GM23248 (cell line): ENCODE measurements around the gene SYK. TPM values are rescaled to one million over a fixed set of nuclear protein-coding genes. Genes with fewer than 3 reads are reported as not detected.
A peak's percentile ranks its signal among the peaks of the same experiment; 100 is the strongest.

Experiments used
- DNase-seq: peaks from one replicate; pipeline ENCODE4 v3.0.0-alpha.2; 2015
- H2AFZ ChIP-seq: fragments of 200-600 bp; sonication (generic); 2 replicates; pipeline ENCODE4 v1.6.1; 2016; ENCODE audit warnings: antibody characterized with exemption
- H3F3A ChIP-seq: fragments of 200-600 bp; sonication (generic); 2 replicates; pipeline ENCODE4 v1.6.1; 2016; ENCODE audit warnings: mild to moderate bottlenecking, antibody characterized with exemption, mixed run types; ENCODE audit not compliant: insufficient read depth
- H3K27ac ChIP-seq: fragments of 200-600 bp; sonication (generic); 2 replicates; pipeline ENCODE4 v1.5.1; 2016; ENCODE audit warnings: mild to moderate bottlenecking
- H3K27me3 ChIP-seq: fragments of 200-600 bp; sonication (generic); replicated peaks from 2 replicates; pipeline ENCODE4 v1.6.1; 2016; ENCODE audit warnings: mild to moderate bottlenecking; ENCODE audit not compliant: insufficient read depth
- H3K36me3 ChIP-seq: fragments of 200-600 bp; sonication (generic); 2 replicates; pipeline ENCODE4 v1.6.1; 2016; ENCODE audit warnings: low read depth, mild to moderate bottlenecking
- H3K4me1 ChIP-seq: fragments of 200-600 bp; sonication (generic); 2 replicates; pipeline ENCODE4 v1.6.1; 2016; ENCODE audit warnings: mild to moderate bottlenecking; ENCODE audit not compliant: insufficient read depth
- H3K4me2 ChIP-seq: fragments of 200-600 bp; sonication (generic); one replicate; pipeline ENCODE4 v1.6.1; 2016; ENCODE audit warnings: mild to moderate bottlenecking; ENCODE audit not compliant: unreplicated experiment
- H3K4me3 ChIP-seq: fragments of 200-600 bp; sonication (generic); 2 replicates; pipeline ENCODE4 v1.5.1; 2016; ENCODE audit warnings: mild to moderate bottlenecking
- H3K79me2 ChIP-seq: fragments of 200-600 bp; sonication (generic); 2 replicates; pipeline ENCODE4 v1.6.1; 2016; ENCODE audit warnings: mild to moderate bottlenecking; ENCODE audit not compliant: insufficient read depth
- H3K9ac ChIP-seq: fragments of 200-600 bp; sonication (generic); 2 replicates; pipeline ENCODE4 v1.6.1; 2016; ENCODE audit warnings: mild to moderate bottlenecking
- H3K9me2 ChIP-seq: fragments of 200-600 bp; sonication (generic); 2 replicates; pipeline ENCODE4 v1.6.1; 2016; ENCODE audit warnings: mixed run types, mild to moderate bottlenecking, moderate library complexity; ENCODE audit not compliant: insufficient read depth
- H3K9me3 ChIP-seq: fragments of 200-600 bp; sonication (generic); one replicate; pipeline ENCODE4 v1.6.1; 2017; ENCODE audit warnings: low read depth
- H4K20me1 ChIP-seq: fragments of 200-600 bp; sonication (generic); 2 replicates; pipeline ENCODE4 v1.6.0; 2016; ENCODE audit not compliant: insufficient read depth
- EZH2 ChIP-seq: fragments of 200-600 bp; sonication (generic); IDR thresholded peaks from 2 replicates; pipeline ENCODE4 v1.6.1; 2018; ENCODE audit warnings: antibody characterized with exemption, mild to moderate bottlenecking; ENCODE audit not compliant: insufficient read depth, poor library complexity, severe bottlenecking
- EZH2phosphoT487 ChIP-seq: fragments of 200-600 bp; sonication (generic); IDR thresholded peaks from 2 replicates; pipeline ENCODE4 v1.6.1; 2018; ENCODE audit warnings: antibody characterized with exemption, moderate library complexity, mild to moderate bottlenecking, low read depth; ENCODE audit not compliant: insufficient read depth
- WGBS, 2 experiments: methylation state at CpG; one replicate each; pipeline ENCODE4 v1.1.6; 2015 to 2017; ENCODE audit warnings: low lambda C conversion rate in 2 of 2, low coverage in 1 of 2; ENCODE audit errors: missing lambda C conversion rate in 2 of 2; 5-methylcytosine and 5-hydroxymethylcytosine counted together
- in situ Hi-C: fragments of 300-500 bp; cut with MboI; formaldehyde crosslinking; loops from 2 replicates; pipeline ENCODE4 v1.15.0; 2020
- polyA plus RNA-seq: library from polyadenylated mRNA; unstranded; fragments of >200 nt; fragmentation: Nextera tagmentation; extraction: Ambion mirVana; gene quantifications from 2 replicates; pipeline ENCODE4 v1.2.1, GENCODE V29; 2016
- total RNA-seq: library from RNA; depleted of rRNA; stranded (reverse); fragments of >200 nt; shearing (Covaris generic); gene quantifications from 2 replicates; pipeline ENCODE4 v1.2.3, GENCODE V29; 2014

SYK gene
- total and polyA plus RNA-seq, 2 experiments from 2014 or later = not detected

GRCh38 chr9:90821697-90822096, 20.1 kb downstream of the SYK start:
- Histone ChIP-seq H3K9me2 (no peaks in the 10 kb centered on the region), H3K9ac (no peak overlapping the region), H3K4me2 (no peak overlapping the region), H3F3A (no peaks in the 10 kb centered on the region), H3K36me3 (no peaks in the 10 kb centered on the region), H3K9me3 (no peaks in the 10 kb centered on the region), H3K4me1 (no peaks in the 10 kb centered on the region), H4K20me1 (no peaks in the 10 kb centered on the region), H3K79me2 (no peaks in the 10 kb centered on the region), H3K4me3 (no peak overlapping the region), H2AFZ (no peak overlapping the region), H3K27me3 (no peaks in the 10 kb centered on the region), H3K27ac (no peak overlapping the region)
- TF ChIP-seq EZH2 (no peak), EZH2phosphoT487 (no peak)
- peak; percentile 7 for DNase-seq
- 46% methylated on average over 5 of the region's 5 CpGs for WGBS, 2 experiments
- in situ Hi-C loops = no loop called here

- Histone ChIP-seq H3K9me3 (no peaks in the 10 kb centered on the region), H3F3A (no peaks in the 10 kb centered on the region), H3K4me3 (no peak overlapping the region), H3K9ac (no peak overlapping the region), H2AFZ (no peak overlapping the region), H3K9me2 (no peaks in the 10 kb centered on the region), H3K27me3 (0 out of 2 replicates have a peak, but pooled peaks cover 6% of the 10 kb centered on the region), H3K79me2 (no peaks in the 10 kb centered on the region), H4K20me1 (no peaks in the 10 kb centered on the region), H3K4me2 (no peak overlapping the region), H3K36me3 (no peaks in the 10 kb centered on the region), H3K27ac (no peak overlapping the region), H3K4me1 (no peaks in the 10 kb centered on the region)
- no peak for DNase-seq
- 36 to 50% methylated on average over 2 of the region's 2 CpGs for WGBS, 2 experiments
- in situ Hi-C loops = no loop called here
- TF ChIP-seq EZH2phosphoT487 (no peak), EZH2 (no peak)
These were observed 21.2 kb downstream of the SYK start for GRCh38 chr9:90822866-90823265.

GRCh38 chr9:90825586-90825985, 24.0 kb downstream of the SYK start:
- H3K9me2 ChIP-seq = no peaks in the 10 kb centered on the region
- WGBS, 2 experiments = 0% methylated on average over 1 of the region's 1 CpG
- no peak overlapping the region for H3K27ac ChIP-seq
- H4K20me1 ChIP-seq = no peaks in the 10 kb centered on the region
- 0 out of 2 replicates have a peak, but pooled peaks cover 6% of the 10 kb centered on the region for H3K27me3 ChIP-seq
- H3K36me3 ChIP-seq = no peaks in the 10 kb centered on the region
- H3K4me2 ChIP-seq = no peak overlapping the region
- H3K9me3 ChIP-seq = no peaks in the 10 kb centered on the region
- DNase-seq = no peak
- H3K4me3 ChIP-seq = no peak overlapping the region
- no peak overlapping the region for H3K9ac ChIP-seq
- H2AFZ ChIP-seq = no peak overlapping the region
- H3K4me1 ChIP-seq = no peaks in the 10 kb centered on the region
- no peaks in the 10 kb centered on the region for H3K79me2 ChIP-seq
- in situ Hi-C loops = no loop called here
- TF ChIP-seq EZH2 (no peak), EZH2phosphoT487 (no peak)
- no peaks in the 10 kb centered on the region for H3F3A ChIP-seq

GRCh38 chr9:90826326-90827020, 24.9 kb downstream of the SYK start:
- Histone ChIP-seq H3K9me2 (no peaks in the 10 kb centered on the region), H3K9ac (no peak overlapping the region), H3K4me2 (no peak overlapping the region), H3K79me2 (no peaks in the 10 kb centered on the region), H3K4me3 (no peak overlapping the region), H3K27me3 (0 out of 2 replicates have a peak, but pooled peaks cover 6% of the 10 kb centered on the region), H2AFZ (no peak overlapping the region), H3F3A (no peaks in the 10 kb centered on the region), H4K20me1 (no peaks in the 10 kb centered on the region), H3K27ac (no peak overlapping the region), H3K4me1 (no peaks in the 10 kb centered on the region), H3K9me3 (no peaks in the 10 kb centered on the region), H3K36me3 (no peaks in the 10 kb centered on the region)
- whole genome bisulfite sequencing, 2 experiments = 42 to 44% methylated on average over 5 of the region's 5 CpGs
- TF ChIP-seq EZH2 = no peak
- TF ChIP-seq EZH2phosphoT487 = no peak
- in situ Hi-C loops = no loop called here
- no peak for DNase-seq
